PC-3 (cell line): Measurements from ENCODE around the gene SH3PXD2B. TPM values are rescaled to one million over a fixed set of nuclear protein-coding genes. Genes with fewer than 3 reads are reported as not detected.

Source experiments
- ATAC-seq: fragments of 200-7000 bp; cut with Tn5 transposase; 2 replicates; pipeline ENCODE4 v1.9.1; 2020; ENCODE audit warnings: mild to moderate bottlenecking, moderate library complexity
- BruUV-seq: library from RNA; stranded (reverse); fragments of 400-500 nt; replicated peaks from 2 replicates; lab custom pipeline; 2021; lab: Mats Ljungman, UMichigan
- CTCF ChIA-PET: fragments of 300-600 bp; sonication (Branson Sonifier 250); formaldehyde crosslinking; loops from one replicate; lab custom pipeline; 2022; ENCODE audit warnings: antibody characterized with exemption; lab: Charles Lee
- POLR2A ChIA-PET: fragments of 300-600 bp; sonication (Branson Sonifier 250); formaldehyde crosslinking; loops from one replicate; lab custom pipeline; 2022; ENCODE audit warnings: antibody characterized with exemption; ENCODE audit not compliant: unreplicated experiment; lab: Charles Lee
- DNase-seq: peaks from one replicate; pipeline ENCODE4 v3.0.0-alpha.2; 2015
- H2AFZ ChIP-seq: fragments of 300-600 bp; sonication (generic); 2 replicates; pipeline ENCODE4 v1.6.0; 2016; ENCODE audit warnings: antibody characterized with exemption, low read length
- H3F3A ChIP-seq: fragments of 300-600 bp; sonication (generic); one replicate; pipeline ENCODE4 v1.6.0; 2017; ENCODE audit warnings: antibody characterized with exemption, low read length, control low read depth, mild to moderate bottlenecking; ENCODE audit not compliant: unreplicated experiment
- H3K27ac ChIP-seq: fragments of 300-600 bp; sonication (generic); 2 replicates; pipeline ENCODE4 v1.5.1; 2016; ENCODE audit warnings: mild to moderate bottlenecking, low read length
- H3K27me3 ChIP-seq: fragments of 300-600 bp; sonication (generic); 2 replicates; pipeline ENCODE4 v1.6.1; 2016; ENCODE audit warnings: low read length, mixed read lengths
- H3K36me3 ChIP-seq: fragments of 300-600 bp; sonication (generic); 2 replicates; pipeline ENCODE4 v1.6.1; 2016; ENCODE audit warnings: low read depth, mixed run types, low read length, mixed read lengths
- H3K4me1 ChIP-seq: fragments of 300-600 bp; sonication (generic); 2 replicates; pipeline ENCODE4 v1.5.1; 2016; ENCODE audit warnings: low read length; ENCODE audit not compliant: insufficient read depth
- H3K4me2 ChIP-seq: fragments of 300-600 bp; sonication (generic); 2 replicates; pipeline ENCODE4 v1.6.0; 2016; ENCODE audit warnings: low read length
- H3K4me3 ChIP-seq: fragments of 300-600 bp; sonication (generic); 2 replicates; pipeline ENCODE4 v1.5.1; 2016; ENCODE audit warnings: mild to moderate bottlenecking, low read length, mixed read lengths
- H3K79me2 ChIP-seq: fragments of 300-600 bp; sonication (generic); 2 replicates; pipeline ENCODE4 v1.6.1; 2017; ENCODE audit warnings: low read length, mixed read lengths
- H3K9ac ChIP-seq: fragments of 300-600 bp; sonication (generic); 2 replicates; pipeline ENCODE4 v1.6.0; 2016; ENCODE audit warnings: mild to moderate bottlenecking, low read length
- H3K9me2 ChIP-seq: fragments of 300-600 bp; sonication (generic); replicated peaks from 2 replicates; pipeline ENCODE4 v1.6.1; 2016; ENCODE audit warnings: mixed run types, low read length, mixed read lengths
- H3K9me3 ChIP-seq: fragments of 300-600 bp; sonication (generic); 2 replicates; pipeline ENCODE4 v1.6.1; 2016; ENCODE audit warnings: low read length, mixed read lengths
- H4K20me1 ChIP-seq: fragments of 300-600 bp; sonication (generic); 2 replicates; pipeline ENCODE4 v1.6.1; 2016; ENCODE audit warnings: low read length, mixed read lengths
- CTCF ChIP-seq: fragments of 300-600 bp; sonication (generic); conservative IDR thresholded peaks from 2 replicates; pipeline ENCODE4 v1.5.1; 2017; ENCODE audit warnings: antibody characterized with exemption, low read depth, mild to moderate bottlenecking, low read length
- EZH2 ChIP-seq: fragments of 300-600 bp; sonication (generic); IDR thresholded peaks from one replicate; pipeline ENCODE4 v1.6.1; 2017; ENCODE audit warnings: antibody characterized with exemption, mild to moderate bottlenecking, low read length; ENCODE audit not compliant: unreplicated experiment
- EZH2phosphoT487 ChIP-seq: fragments of 300-600 bp; sonication (generic); IDR thresholded peaks from 2 replicates; pipeline ENCODE4 v1.6.1; 2018; ENCODE audit warnings: mild to moderate bottlenecking, antibody characterized with exemption, low read length, borderline replicate concordance
- intact Hi-C: fragments of 100-400 bp; cut with micrococcal nuclease; formaldehyde crosslinking; loops from 2 replicates; pipeline ENCODE4 v1.9.0; 2023
- total RNA-seq: library from RNA; depleted of rRNA; stranded (reverse); fragments of >200 nt; gene quantifications from 2 replicates; pipeline ENCODE4 v1.2.3, GENCODE V29; 2014

The SH3PXD2B gene
- total RNA-seq, 1 experiment from 2014 or later = 9.8 TPM

- Histone ChIP-seq H3K4me2 (no peak overlapping the region), H3K27ac (no peak overlapping the region), H3K4me1 (no peaks in the 10 kb centered on the region), H3K9me3 (no peaks in the 10 kb centered on the region), H3K4me3 (no peak overlapping the region), H3F3A (no peaks in the 10 kb centered on the region), H2AFZ (no peak overlapping the region), H4K20me1 (no peaks in the 10 kb centered on the region), H3K27me3 (no peaks in the 10 kb centered on the region), H3K36me3 (no peaks in the 10 kb centered on the region), H3K9me2 (no peaks in the 10 kb centered on the region), H3K79me2 (no peaks in the 10 kb centered on the region), H3K9ac (no peak overlapping the region)
- intact Hi-C loops = no loop called here
- no peak for DNase-seq
- no TSS peak for BruUV-seq
- ChIA-PET CTCF (no interaction called here), POLR2A (no interaction called here)
- no peak for ATAC-seq
- TF ChIP-seq EZH2phosphoT487 = no peak
These were observed 23.9 kb upstream of the SH3PXD2B start for GRCh38 chr5:172478256-172478655.

- no peaks in the 10 kb centered on the region for H3K9me3 ChIP-seq
- BruUV-seq = no TSS peak
- no peaks in the 10 kb centered on the region for H3K9me2 ChIP-seq
- DNase-seq (no peak), ATAC-seq (no peak)
- intact Hi-C loops = no loop called here
- no peak overlapping the region for H3K4me2 ChIP-seq
- no peaks in the 10 kb centered on the region for H3K4me1 ChIP-seq
- TF ChIP-seq CTCF = no peak
- no peak for TF ChIP-seq EZH2phosphoT487
- TF ChIP-seq EZH2 = no peak
- H3F3A ChIP-seq = no peaks in the 10 kb centered on the region
- no peaks in the 10 kb centered on the region for H3K79me2 ChIP-seq
- ChIA-PET POLR2A (no interaction called here), CTCF (no interaction called here)
- no peaks in the 10 kb centered on the region for H3K27me3 ChIP-seq
- H3K9ac ChIP-seq = no peak overlapping the region
- no peak overlapping the region for H3K4me3 ChIP-seq
- no peak overlapping the region for H2AFZ ChIP-seq
- H3K36me3 ChIP-seq = no peaks in the 10 kb centered on the region
- H3K27ac ChIP-seq = no peak overlapping the region
- no peaks in the 10 kb centered on the region for H4K20me1 ChIP-seq
These were observed 23.1 kb upstream of the SH3PXD2B start for GRCh38 chr5:172477466-172477865.

GRCh38 chr5:172474293-172474692 is 20.0 kb upstream of the SH3PXD2B start:
- CTCF ChIA-PET = interaction anchor here (0.5 kb wide), 1 partner anchor 676 kb away, joined by 3 read pairs; no protein-coding TSS in a partner anchor
- H3F3A ChIP-seq = no peaks in the 10 kb centered on the region
- H3K4me2 ChIP-seq = no peak overlapping the region
- no peaks in the 10 kb centered on the region for H3K79me2 ChIP-seq
- no peak overlapping the region for H3K9ac ChIP-seq
- no peaks in the 10 kb centered on the region for H3K4me1 ChIP-seq
- BruUV-seq = no TSS peak
- DNase-seq (no peak), ATAC-seq (no peak)
- POLR2A ChIA-PET = interaction anchor here (0.6 kb wide), 1 partner anchor 523 kb away, joined by 6 read pairs; no protein-coding TSS in a partner anchor
- no peak overlapping the region for H3K4me3 ChIP-seq
- intact Hi-C loops = no loop called here
- H3K36me3 ChIP-seq = no peaks in the 10 kb centered on the region
- no peaks in the 10 kb centered on the region for H3K9me3 ChIP-seq
- no peaks in the 10 kb centered on the region for H4K20me1 ChIP-seq
- H3K9me2 ChIP-seq = no peaks in the 10 kb centered on the region
- H3K27me3 ChIP-seq = no peaks in the 10 kb centered on the region
- no peak for TF ChIP-seq EZH2
- TF ChIP-seq CTCF = no peak
- no peak for TF ChIP-seq EZH2phosphoT487
- H2AFZ ChIP-seq = no peak overlapping the region
- no peak overlapping the region for H3K27ac ChIP-seq
